WERI-Rb-1 (cell line): ENCODE data around the gene TRRAP.

Experiments
- DNase-seq: peaks from one replicate; pipeline ENCODE4 v3.0.0-alpha.2; 2020
- H3K27ac ChIP-seq: fragments of 250-450 bp; sonication (Bioruptor Pico); 2 replicates; pipeline ENCODE4 v1.5.1; 2020; ENCODE audit warnings: mild to moderate bottlenecking, moderate library complexity
- H3K27me3 ChIP-seq: fragments of 250-450 bp; sonication (Bioruptor Pico); 2 replicates; pipeline ENCODE4 v1.5.1; 2021; ENCODE audit warnings: mild to moderate bottlenecking, low read depth, moderate library complexity; ENCODE audit not compliant: insufficient read depth, severe bottlenecking
- H3K36me3 ChIP-seq: fragments of 250-450 bp; sonication (Bioruptor Pico); 2 replicates; pipeline ENCODE4 v1.5.1; 2020; ENCODE audit warnings: mild to moderate bottlenecking, moderate library complexity
- H3K4me3 ChIP-seq: 2 replicates; pipeline ENCODE4 v1.5.1; 2011; ENCODE audit warnings: low read depth, mild to moderate bottlenecking, control low read depth, low read length
- H3K9me3 ChIP-seq: fragments of 250-450 bp; sonication (Bioruptor Pico); 2 replicates; pipeline ENCODE4 v1.5.1; 2021; ENCODE audit warnings: mild to moderate bottlenecking, moderate library complexity; ENCODE audit not compliant: severe bottlenecking
- CTCF ChIP-seq: IDR thresholded peaks from 2 replicates; pipeline ENCODE4 v1.5.1; 2011; ENCODE audit warnings: low read depth, mild to moderate bottlenecking, control low read depth, inconsistent platforms, low read length

TRRAP gene

GRCh38 chr7:98996150-98996552 is 117.8 kb downstream of the TRRAP start:
- no peak overlapping the region for H3K4me3 ChIP-seq
- H3K27ac ChIP-seq = no peak overlapping the region
- no peaks in the 10 kb centered on the region for H3K9me3 ChIP-seq
- no peak for TF ChIP-seq CTCF
- H3K27me3 ChIP-seq = no peaks in the 10 kb centered on the region
- peaks cover 84% of the 10 kb centered on the region for H3K36me3 ChIP-seq
- no peak for DNase-seq

- H3K36me3 ChIP-seq = peaks cover 73% of the 10 kb centered on the region
- no peak for DNase-seq
These were observed 119.5 kb downstream of the TRRAP start for GRCh38 chr7:98997846-98998245.

GRCh38 chr7:98998821-98999725 is 120.7 kb downstream of the TRRAP start:
- DNase-seq = no peak
- H3K4me3 ChIP-seq = no peak overlapping the region
- no peak overlapping the region for H3K27ac ChIP-seq
- H3K9me3 ChIP-seq = no peaks in the 10 kb centered on the region
- TF ChIP-seq CTCF = no peak
- peaks cover 69% of the 10 kb centered on the region for H3K36me3 ChIP-seq
- H3K27me3 ChIP-seq = no peaks in the 10 kb centered on the region

More at GRCh38 chr7:98997846-98998245, 119.5 kb downstream of the TRRAP start:
- H3K27me3 ChIP-seq = no peaks in the 10 kb centered on the region
- H3K9me3 ChIP-seq = no peaks in the 10 kb centered on the region
- H3K4me3 ChIP-seq = no peak overlapping the region
- H3K27ac ChIP-seq = no peak overlapping the region
- no peak for TF ChIP-seq CTCF

- no peak overlapping the region for H3K4me3 ChIP-seq
- H3K27ac ChIP-seq = no peak overlapping the region
- H3K36me3 ChIP-seq = peaks cover 70% of the 10 kb centered on the region
- no peak for TF ChIP-seq CTCF
- no peak for DNase-seq
- no peaks in the 10 kb centered on the region for H3K27me3 ChIP-seq
- no peaks in the 10 kb centered on the region for H3K9me3 ChIP-seq
These were observed 122.0 kb downstream of the TRRAP start for GRCh38 chr7:99000196-99000903.

- Histone ChIP-seq H3K9me3 (no peaks in the 10 kb centered on the region), H3K36me3 (peaks cover 74% of the 10 kb centered on the region), H3K27me3 (no peaks in the 10 kb centered on the region), H3K27ac (no peak overlapping the region), H3K4me3 (no peak overlapping the region)
- TF ChIP-seq CTCF = no peak
- no peak for DNase-seq
These were observed 122.7 kb downstream of the TRRAP start for GRCh38 chr7:99000904-99001465.
